Measurements from ENCODE around the gene GALNT3. TPM values are rescaled to one million over a fixed set of nuclear protein-coding genes. Genes with fewer than 3 reads are reported as not detected.

The GALNT3 gene
- total RNA-seq, 1 donor from 2014 or later = 28.8 TPM

DNA sequence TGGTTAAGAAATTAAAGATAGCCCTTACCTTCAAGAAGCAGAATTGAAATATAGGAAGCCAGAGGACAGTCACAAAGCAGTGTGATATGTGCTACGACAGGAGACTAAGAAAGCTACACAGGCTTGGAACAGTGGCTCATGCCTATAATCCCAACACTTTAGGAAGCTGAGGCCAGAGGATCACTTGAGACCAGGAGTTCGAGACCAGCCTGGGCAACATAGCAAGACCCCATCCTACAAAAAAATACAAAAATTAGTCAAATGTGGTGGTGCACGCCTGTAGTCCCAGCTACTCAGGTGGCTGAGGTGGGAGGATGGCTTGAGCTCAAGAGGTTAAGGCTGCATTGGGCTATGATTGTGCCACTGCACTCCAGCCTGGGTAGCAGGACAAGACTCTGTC, 21.9 kb downstream of the GALNT3 start:
- H3K9me3 Mint-ChIP-seq = peaks cover 6% of the 10 kb centered on the region

DNA sequence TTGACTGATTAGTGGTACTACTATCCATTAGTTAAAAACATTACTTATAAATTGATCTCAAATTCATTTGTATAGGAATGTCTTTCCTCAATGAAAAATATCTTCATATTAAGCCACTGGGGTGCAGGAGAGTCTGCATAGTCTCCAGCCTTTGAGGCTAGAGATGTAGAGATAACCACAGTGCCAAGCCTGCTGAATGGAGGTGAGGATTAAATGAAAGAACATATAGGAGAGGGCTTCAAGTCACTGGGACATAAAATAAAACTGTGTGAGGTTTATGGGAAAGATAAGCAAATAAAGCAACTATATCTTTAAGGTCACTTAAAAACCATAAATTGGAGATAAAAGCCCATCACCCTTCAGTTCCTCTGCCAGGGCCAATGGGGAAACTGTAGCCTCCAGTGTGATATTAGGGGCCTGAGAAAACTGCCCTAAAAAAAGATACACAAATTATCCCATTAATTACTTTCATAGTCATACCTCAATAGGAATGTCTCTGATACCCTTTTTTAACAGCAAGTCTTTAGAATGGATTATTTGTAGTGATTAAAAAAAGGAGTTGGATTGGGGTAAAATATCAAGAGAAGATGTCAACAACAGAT, 27.6 kb downstream of the GALNT3 start:
- no peaks in the 10 kb centered on the region for H3K27me3 Mint-ChIP-seq
- no peaks in the 10 kb centered on the region for H3K36me3 Mint-ChIP-seq
- no peak for DNase-seq (ENCODE audit: extremely low spot score, unreplicated experiment)
- no peaks in the 10 kb centered on the region for H3K9me3 Mint-ChIP-seq
- no peak overlapping the region for H3K4me3 Mint-ChIP-seq
- no peaks in the 10 kb centered on the region for H3K4me1 Mint-ChIP-seq (ENCODE audit: unreplicated experiment)
- TF ChIP-seq, protein P1, sequence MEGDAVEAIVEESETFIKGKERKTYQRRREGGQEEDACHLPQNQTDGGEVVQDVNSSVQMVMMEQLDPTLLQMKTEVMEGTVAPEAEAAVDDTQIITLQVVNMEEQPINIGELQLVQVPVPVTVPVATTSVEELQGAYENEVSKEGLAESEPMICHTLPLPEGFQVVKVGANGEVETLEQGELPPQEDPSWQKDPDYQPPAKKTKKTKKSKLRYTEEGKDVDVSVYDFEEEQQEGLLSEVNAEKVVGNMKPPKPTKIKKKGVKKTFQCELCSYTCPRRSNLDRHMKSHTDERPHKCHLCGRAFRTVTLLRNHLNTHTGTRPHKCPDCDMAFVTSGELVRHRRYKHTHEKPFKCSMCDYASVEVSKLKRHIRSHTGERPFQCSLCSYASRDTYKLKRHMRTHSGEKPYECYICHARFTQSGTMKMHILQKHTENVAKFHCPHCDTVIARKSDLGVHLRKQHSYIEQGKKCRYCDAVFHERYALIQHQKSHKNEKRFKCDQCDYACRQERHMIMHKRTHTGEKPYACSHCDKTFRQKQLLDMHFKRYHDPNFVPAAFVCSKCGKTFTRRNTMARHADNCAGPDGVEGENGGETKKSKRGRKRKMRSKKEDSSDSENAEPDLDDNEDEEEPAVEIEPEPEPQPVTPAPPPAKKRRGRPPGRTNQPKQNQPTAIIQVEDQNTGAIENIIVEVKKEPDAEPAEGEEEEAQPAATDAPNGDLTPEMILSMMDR (conservative IDR thresholded peaks at IDR 0.05) = no peak
- H3K27ac Mint-ChIP-seq = no peak overlapping the region

More for the DNA sequence above, 21.9 kb downstream of the GALNT3 start:
- Mint-ChIP-seq H3K4me3 (no peak overlapping the region), H3K27ac (no peak overlapping the region), H3K4me1 (ENCODE audit: unreplicated experiment) (peaks cover 10% of the 10 kb centered on the region), H3K36me3 (no peaks in the 10 kb centered on the region), H3K27me3 (no peaks in the 10 kb centered on the region)
- no peak for DNase-seq (ENCODE audit: extremely low spot score, unreplicated experiment)
- TF ChIP-seq, protein P1 (conservative IDR thresholded peaks at IDR 0.05) = no peak

DNA sequence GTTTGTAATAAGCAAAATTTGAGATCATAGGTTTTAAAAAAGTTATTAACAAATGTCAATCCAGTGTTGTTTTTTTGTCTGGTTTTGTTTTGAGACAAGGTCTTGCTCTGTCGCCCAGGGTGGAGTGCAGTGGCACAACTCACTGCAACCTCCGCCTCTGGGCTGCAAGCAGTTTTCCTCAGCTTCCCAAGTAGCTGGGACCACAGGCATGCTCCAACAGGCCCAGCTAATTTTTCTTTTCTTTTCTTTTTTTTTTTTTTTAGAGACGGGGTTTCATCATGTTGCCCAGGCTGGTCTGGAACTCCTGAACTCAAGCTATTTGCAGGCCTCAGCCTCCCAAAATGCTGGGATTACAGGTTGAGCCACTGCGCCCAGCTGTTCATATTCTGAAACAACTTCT, 31.3 kb downstream of the GALNT3 start:
- Mint-ChIP-seq H3K9me3 (no peaks in the 10 kb centered on the region), H3K4me3 (no peak overlapping the region), H3K27me3 (no peaks in the 10 kb centered on the region), H3K27ac (no peak overlapping the region), H3K4me1 (ENCODE audit: unreplicated experiment) (peaks cover 4% of the 10 kb centered on the region), H3K36me3 (peaks cover 3% of the 10 kb centered on the region)
- DNase-seq (ENCODE audit: extremely low spot score, unreplicated experiment) = no peak
- TF ChIP-seq, protein P1 (conservative IDR thresholded peaks at IDR 0.05) = no peak

DNA sequence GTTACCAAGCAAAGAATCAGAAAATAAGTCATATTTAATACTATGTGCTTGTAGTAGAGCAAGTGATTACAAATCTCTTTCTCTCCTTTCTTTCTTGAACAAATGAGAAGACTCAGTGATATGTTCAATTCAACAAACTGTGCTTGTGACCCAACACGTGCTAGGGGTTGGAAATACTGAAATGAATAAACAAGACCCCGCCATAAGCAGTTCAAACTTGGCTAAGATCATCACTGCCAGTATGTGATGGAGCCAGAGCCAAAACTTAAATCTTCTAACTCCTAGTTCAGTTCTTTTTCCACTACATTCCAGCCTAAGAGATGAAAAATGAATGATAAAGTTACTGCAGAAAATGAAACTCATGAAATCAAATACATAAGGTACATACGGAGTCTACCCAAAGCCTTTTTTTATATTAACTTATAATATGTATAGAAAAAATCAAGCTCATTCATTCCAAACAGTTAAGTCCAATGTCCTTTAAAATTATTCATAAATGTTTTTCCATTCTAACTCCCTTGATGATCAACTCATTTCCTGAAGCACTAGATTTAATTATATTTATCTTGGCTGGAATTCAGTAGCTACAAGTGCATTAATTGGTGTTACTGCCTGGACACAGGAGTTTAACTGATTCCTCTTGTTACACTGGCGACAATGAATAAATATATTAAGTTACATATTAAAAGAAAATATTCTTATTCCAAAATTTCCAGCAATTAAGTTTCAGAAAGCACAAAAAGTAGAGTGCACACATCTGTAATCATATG, 36.0 kb downstream of the GALNT3 start:
- Mint-ChIP-seq H3K27me3 (no peaks in the 10 kb centered on the region), H3K36me3 (peaks cover 3% of the 10 kb centered on the region), H3K4me1 (ENCODE audit: unreplicated experiment) (peaks cover 4% of the 10 kb centered on the region), H3K4me3 (no peak overlapping the region), H3K9me3 (no peaks in the 10 kb centered on the region), H3K27ac (no peak overlapping the region)
- TF ChIP-seq, protein P1 (conservative IDR thresholded peaks at IDR 0.05) = no peak
- DNase-seq (ENCODE audit: extremely low spot score, unreplicated experiment) = no peak

DNA sequence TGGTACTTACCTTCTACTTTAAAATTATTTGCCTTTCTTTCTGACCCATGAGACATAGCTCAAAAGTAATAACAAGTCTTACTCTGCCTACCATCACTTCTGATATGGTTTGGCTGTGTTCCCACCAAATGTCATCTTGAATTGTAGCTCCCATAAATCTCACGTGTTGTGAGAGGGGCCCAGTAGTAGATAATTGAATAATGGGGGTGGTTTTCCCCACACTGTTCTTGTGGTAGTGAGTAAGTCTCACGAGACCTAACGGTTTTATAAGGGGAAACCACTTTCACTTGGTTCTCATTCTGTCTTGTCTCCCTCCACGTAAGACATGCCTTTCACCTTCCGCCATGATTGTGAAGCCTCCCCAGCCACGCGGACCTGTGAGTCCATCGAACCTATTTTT, 47.5 kb downstream of the GALNT3 start:
- TF ChIP-seq, protein P1 (conservative IDR thresholded peaks at IDR 0.05) = no peak
- Mint-ChIP-seq H3K4me3 (no peak overlapping the region), H3K27me3 (no peaks in the 10 kb centered on the region), H3K27ac (no peak overlapping the region), H3K9me3 (no peaks in the 10 kb centered on the region), H3K4me1 (ENCODE audit: unreplicated experiment) (no peaks in the 10 kb centered on the region), H3K36me3 (peaks cover 12% of the 10 kb centered on the region)
- DNase-seq (ENCODE audit: extremely low spot score, unreplicated experiment) = no peak
